Testis (tissue), 2 donors: ENCODE measurements around the gene EFNA3.

ENCODE experiments used
- CTCF ChIP-seq, 3 experiments: fragments of 450-650 bp in 2 of 3; fragments of 200-600 bp in 1 of 3; sonication (generic) in 1 of 3; IDR thresholded peaks; one replicate each; pipeline ENCODE4 v1.5.1; 2016 to 2019; ENCODE audit warnings: antibody characterized with exemption in 3 of 3, mild to moderate bottlenecking in 2 of 3, moderate library complexity in 1 of 3
- POLR2A ChIP-seq: fragments of 450-650 bp; IDR thresholded peaks from one replicate; pipeline ENCODE4 v1.6.1; 2017; ENCODE audit warnings: antibody characterized with exemption, mild to moderate bottlenecking, moderate library complexity

- TF ChIP-seq POLR2A (no peak), CTCF (IDR thresholded peaks at IDR 0.05) (no peak)
Observed at GRCh38 chr1:155134880-155135414, 56.3 kb downstream of the EFNA3 start.
